Measurements from ENCODE around the gene LRRC23. TPM values are rescaled to one million over a fixed set of nuclear protein-coding genes. Genes with fewer than 3 reads are reported as not detected.

The LRRC23 gene
- total and polyA plus RNA-seq, 2 of the 13 experiments (the other 11 are each of a cell fraction or from before 2014, with no cell fraction given) = 6.0 to 7.8 TPM

GRCh38 chr12:6946033-6946919, 41.7 kb downstream of the LRRC23 start (continued):
- TF ChIP-seq HMGXB4 (CRISPR knock-in tag; IDR thresholded peaks at IDR 0.05; ENCODE audit: borderline replicate concordance in 1 of 2, low read depth in 1 of 2) = peak; percentile 53 to 58; a peak in 3 of 4 replicates
- TF ChIP-seq ZNF704 (CRISPR knock-in tag; IDR thresholded peaks at IDR 0.05; ENCODE audit: borderline replicate concordance) = peak; percentile 71; the same call in 1 of the 2 replicates
- TF ChIP-seq KLF11 (CRISPR knock-in tag; IDR thresholded peaks at IDR 0.05) = 0 out of 2 replicates have a peak, but pooled peaks have one; percentile 25
- TF ChIP-seq MAZ (IDR thresholded peaks at IDR 0.05; ENCODE audit: borderline replicate concordance, low read depth, low read length) = peak; percentile 54; the same call in 1 of the 2 replicates
- 0 out of 2 replicates have a peak, but pooled peaks have one; percentile 37 for TF ChIP-seq MAZ (CRISPR knock-in tag; IDR thresholded peaks at IDR 0.05; ENCODE audit: low read depth)
- peak; percentile 48 for TF ChIP-seq PPARG (CRISPR knock-in tag; conservative IDR thresholded peaks at IDR 0.05)
- peak; percentile 88 for TF ChIP-seq POLR2G (IDR thresholded peaks at IDR 0.05; ENCODE audit: low read depth, low read length)
- TF ChIP-seq ZNF614 (CRISPR knock-in tag; IDR thresholded peaks at IDR 0.05; ENCODE audit: borderline replicate concordance) = peak; percentile 80; the same call in 1 of the 2 replicates
- TF ChIP-seq MIER2 (CRISPR knock-in tag; IDR thresholded peaks at IDR 0.05) = 0 out of 2 replicates have a peak, but pooled peaks have one; percentile 27
- TF ChIP-seq YEATS4 (CRISPR knock-in tag; IDR thresholded peaks at IDR 0.05; ENCODE audit: borderline replicate concordance) = peak; percentile 67; the same call in 1 of the 2 replicates
- peak; percentile 41 for TF ChIP-seq YY1 (IDR thresholded peaks at IDR 0.05; ENCODE audit: insufficient read depth, insufficient replicate concordance, low read depth, low read length)
- TF ChIP-seq ZNF598 (CRISPR knock-in tag; IDR thresholded peaks at IDR 0.05; ENCODE audit: borderline replicate concordance) = 0 out of 2 replicates have a peak, but pooled peaks have one; percentile 5
- peak; percentile 54; the same call in 1 of the 2 replicates for TF ChIP-seq KLF6 (CRISPR knock-in tag; IDR thresholded peaks at IDR 0.05)
- no peak for TF ChIP-seq ZBTB3 (CRISPR knock-in tag; IDR thresholded peaks at IDR 0.05; ENCODE audit: borderline replicate concordance, low read depth)
- TF ChIP-seq HNF4A (CRISPR knock-in tag; IDR thresholded peaks at IDR 0.05) = peak; percentile 9; the same call in 1 of the 2 replicates
- TF ChIP-seq ZNF382 (CRISPR knock-in tag; IDR thresholded peaks at IDR 0.05; ENCODE audit: borderline replicate concordance) = no peak
- 0 out of 2 replicates have a peak, but pooled peaks have one; percentile 31 for TF ChIP-seq ZNF777 (CRISPR knock-in tag; IDR thresholded peaks at IDR 0.05)
- TF ChIP-seq NFYC (CRISPR knock-in tag; IDR thresholded peaks at IDR 0.05) = peak; percentile 73
- TF ChIP-seq AGO1 (IDR thresholded peaks at IDR 0.05; ENCODE audit: low read depth, low read length, poor library complexity, severe bottlenecking) = peak; percentile 91
- TF ChIP-seq ZNF281 (CRISPR knock-in tag; IDR thresholded peaks at IDR 0.05; ENCODE audit: borderline replicate concordance) = 0 out of 2 replicates have a peak, but pooled peaks have one; percentile 3
- 0 out of 2 replicates have a peak, but pooled peaks have one; percentile 34 for TF ChIP-seq ZNF747 (CRISPR knock-in tag; IDR thresholded peaks at IDR 0.05; ENCODE audit: borderline replicate concordance)
